Stimulated activated naive CD4-positive, alpha-beta T cell (primary cell): Measurements from ENCODE around the gene FADS3.

Experiments used
- DNase-seq, 6 experiments: peaks; one replicate each; lab custom pipeline; 2025; lab: John Stamatoyannopoulos, UW

FADS3 gene

DNA sequence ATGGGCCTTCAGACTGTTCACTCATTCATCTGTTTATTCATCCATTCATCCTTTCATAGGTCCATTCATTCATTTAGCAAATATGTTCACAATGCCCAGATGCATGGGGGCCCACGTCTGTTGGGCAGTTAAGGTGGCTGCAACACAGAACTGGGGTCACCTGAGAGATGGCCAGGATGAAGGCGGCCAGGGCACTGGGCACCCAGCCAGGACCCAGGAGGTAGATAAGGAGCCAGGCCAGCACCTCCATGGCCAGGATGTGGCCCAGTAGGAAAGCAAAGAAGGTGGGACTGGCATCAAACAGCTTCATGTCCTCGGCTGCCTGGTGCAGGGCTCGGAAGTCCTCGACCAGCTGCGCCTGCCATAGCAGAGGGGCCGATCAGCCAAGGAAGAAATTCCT is 12.2 kb downstream of the FADS3 start:
- no peak for DNase-seq

DNA sequence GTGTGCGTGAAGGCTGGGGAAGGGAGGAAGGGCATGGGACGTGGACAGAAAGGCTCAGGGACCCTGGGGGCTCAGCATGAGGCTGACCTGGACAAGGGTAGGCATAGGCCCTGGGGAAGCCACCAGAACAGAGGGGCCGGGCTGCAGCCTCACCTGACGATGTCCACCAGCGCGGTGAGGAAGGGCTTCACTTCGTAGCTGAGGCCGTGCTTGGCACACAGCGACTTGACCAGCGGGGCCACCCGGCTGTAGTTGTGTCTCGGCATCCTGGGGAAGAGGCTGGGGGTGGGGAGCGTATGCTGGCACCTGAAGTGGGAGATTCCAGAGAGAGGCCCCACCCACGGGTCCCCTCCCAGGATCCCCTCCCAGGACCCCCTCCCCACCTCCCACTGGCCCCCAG is 15.6 kb downstream of the FADS3 start:
- no peak for DNase-seq

DNA sequence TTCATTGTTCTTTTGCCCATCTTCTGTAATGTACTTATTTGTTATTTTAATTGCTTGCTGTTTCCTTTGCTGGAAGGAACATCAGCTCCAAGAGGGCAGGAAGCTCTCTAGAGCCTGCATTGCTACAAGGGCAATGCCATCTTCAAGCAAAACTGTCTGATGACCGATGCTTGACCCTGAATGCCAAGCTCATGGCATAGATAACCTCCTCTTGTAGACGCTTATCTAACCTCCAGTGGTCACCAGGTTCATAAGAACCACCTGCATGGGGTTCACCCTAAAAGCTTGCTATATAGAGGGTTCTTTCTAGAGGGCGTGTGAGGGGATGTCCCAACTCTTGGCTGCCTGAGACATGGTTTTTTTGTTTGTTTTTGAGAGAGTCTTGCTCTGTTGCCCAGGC is 16.5 kb downstream of the FADS3 start:
- DNase-seq = no peak

DNA sequence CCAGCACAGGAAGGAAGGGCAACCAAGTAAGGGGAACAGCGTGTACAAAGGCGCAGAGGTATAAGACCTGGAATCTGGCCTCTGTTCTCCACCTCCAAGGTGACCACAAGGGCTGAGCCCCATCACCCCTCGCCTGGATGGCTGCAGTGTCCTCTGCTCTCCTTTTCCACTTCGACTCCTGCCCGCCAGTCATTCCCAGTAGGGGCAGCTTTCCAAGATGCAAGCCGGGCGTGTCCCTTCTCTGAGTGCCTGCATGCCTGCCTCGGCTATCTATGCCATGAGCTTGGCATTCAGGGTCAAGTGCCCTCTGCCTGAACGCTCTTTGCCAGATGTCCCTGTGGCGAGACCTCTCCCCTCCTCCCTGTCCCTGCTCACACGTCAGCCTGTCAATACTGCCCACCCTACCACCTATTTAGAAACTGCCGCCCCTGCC is 17.0 kb downstream of the FADS3 start:
- DNase-seq = no peak

DNA sequence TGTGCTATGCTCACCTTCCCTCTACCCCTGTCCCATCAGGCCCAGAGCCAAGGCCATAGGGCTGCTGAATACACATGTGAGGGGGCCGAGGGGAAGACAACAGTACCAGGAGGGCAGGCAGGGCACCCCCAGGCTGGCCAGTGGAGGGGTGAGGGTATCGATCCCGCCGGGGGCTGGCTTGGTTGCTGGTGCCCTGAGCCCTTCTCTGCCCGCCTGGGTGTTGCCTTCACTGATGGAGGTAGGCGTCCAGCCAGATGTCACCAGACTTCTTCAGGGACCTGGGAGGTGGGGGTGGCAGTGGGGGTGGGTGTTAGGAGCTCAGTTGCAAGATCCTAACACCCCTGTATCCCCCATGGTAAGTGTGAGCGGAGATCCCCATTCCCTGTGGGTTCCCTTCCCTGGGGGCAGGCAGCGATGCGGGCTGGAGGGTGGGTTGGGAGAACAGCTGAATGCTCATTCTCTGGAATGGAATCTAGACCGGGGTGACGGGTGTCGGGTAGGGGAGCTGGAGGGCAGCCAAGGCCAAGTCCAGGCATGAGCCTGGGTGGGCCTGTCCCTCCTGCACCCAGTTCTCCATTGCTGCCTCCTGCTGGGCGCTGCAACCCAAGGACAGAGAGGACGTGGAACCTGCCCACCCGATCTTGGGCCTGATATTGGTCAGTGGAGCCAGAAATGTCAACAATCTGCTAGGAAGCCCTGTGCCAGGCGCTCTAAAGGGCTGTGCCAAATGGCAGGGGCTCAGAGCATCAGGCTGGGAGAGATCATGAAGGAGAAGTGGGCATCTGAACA is 17.6 kb downstream of the FADS3 start:
- DNase-seq = no peak

DNA sequence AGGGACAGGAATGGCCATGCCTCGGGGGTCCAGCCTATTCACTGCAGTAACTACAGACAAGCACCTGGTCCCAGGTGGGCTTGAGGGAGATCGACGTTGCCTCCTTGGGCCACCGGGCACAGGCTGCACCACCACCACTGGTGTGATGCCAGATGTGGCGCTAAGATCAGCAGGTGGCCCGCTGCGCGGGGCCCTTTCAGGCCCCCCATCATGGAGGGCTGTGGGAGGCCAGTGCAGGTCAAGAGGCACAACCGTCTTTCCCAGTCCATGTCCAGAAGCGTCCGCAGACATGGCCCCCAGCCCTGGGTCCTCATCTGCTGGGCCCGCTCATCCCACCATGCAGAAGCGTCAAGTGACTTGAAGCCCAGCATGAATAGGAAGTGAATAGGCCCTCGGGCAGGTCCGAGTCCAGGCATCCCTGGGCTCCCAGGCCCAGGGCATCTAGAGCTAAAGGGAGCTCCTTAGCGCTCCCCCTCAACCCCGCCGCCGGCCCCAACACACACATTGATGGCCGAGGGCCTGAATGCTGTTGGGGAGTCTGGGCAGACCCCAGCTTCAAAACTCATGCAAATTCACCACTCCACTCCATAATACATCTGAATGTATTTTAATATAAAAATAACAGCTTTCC is 18.3 kb downstream of the FADS3 start:
- no peak for DNase-seq

DNA sequence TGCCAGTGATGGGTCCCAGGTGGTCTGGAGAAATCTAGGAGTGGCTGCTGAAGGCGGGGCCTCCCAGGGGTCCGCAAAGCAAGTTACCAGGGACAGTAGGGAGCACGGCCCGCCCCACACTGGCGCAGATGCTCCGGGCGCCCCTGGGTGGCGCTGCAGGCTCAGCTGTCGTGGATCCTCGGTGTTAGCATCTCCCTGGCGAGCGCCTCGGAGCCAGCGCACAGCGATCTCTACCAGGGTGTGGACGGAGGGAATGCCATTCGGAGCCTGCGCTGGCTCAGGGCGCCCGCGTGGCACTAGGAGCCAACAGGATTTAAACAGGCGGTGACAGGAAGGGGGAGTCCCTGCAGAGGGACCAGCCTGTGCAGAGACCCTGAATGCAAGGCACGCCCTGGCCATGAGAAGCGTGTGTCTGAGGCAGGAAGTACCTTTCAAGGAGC is 20.2 kb downstream of the FADS3 start:
- DNase-seq = peak; percentile 12 to 59 (median 41)

DNA sequence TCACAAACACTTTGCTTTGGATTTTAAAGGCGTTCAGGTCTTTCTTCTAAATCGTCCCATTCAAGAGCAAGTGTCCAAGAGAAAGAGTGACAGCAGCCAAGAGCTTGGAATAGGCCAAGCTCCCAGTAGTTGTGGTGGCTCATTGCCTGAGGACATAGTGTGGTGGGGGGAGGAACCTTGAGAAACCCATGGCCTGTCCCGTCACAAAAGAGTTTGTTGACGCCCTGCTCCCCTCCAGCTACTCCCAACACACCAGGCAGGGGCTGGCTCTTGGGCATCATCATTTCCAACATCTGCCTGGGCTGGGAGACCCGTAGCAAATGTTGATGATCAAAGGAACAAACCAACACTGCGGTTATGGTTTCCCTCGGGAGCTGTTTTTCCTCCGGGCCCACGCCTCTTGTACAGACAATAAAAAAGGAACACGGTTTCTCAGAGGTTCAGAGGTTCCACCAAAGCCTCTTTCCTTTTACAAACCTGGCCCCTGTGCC is 20.8 kb downstream of the FADS3 start:
- no peak for DNase-seq

DNA sequence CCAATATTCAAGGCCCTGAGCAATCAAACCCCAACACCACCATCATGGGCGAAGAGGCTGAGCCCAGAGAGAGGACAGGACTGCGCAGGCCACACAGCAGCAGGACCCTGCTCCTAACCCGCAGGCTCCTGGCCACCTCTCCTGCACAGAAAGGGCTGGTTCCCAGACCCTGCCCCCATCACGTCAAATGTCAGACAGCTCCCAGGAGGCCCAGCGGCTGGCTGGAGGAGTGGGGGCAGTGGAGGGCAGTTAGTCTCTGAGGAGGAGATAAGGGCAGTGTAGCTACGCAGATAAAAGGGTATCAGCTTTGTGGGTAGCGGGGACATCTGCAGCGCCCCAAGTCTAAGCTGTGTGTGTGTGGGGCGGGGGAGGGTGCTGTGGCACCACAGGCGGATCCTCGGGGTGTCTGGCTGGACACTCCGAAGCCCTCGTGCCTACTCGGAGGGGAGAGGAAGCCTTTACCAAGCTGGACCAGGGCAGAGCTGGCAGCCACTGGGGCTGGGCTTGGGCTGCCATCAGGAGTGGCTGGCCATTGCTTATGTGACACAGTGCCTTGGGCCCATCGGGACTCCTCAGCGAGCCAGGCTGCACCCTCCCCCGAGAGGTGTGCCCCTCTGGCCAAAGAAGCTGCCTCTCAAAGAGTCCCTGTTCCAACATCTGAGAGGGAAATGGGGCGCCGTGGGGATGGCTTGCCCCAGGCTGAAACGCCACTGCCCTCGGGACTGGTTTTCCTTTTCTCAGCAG is 21.5 kb downstream of the FADS3 start:
- no peak for DNase-seq

DNA sequence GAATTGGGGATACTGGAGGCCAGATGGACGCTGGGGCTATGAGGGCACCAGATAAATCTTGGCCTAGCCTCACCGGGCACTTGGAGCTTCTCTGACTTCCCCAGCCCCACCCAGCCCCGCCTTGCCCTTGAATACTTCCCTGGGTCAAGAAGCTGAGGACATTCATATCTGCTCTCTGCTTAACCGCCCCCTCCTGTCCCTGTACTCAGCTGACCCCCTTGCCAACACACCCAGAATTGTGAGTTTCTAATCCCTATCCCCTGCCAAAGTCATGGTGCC is 22.0 kb downstream of the FADS3 start:
- DNase-seq = no peak

DNA sequence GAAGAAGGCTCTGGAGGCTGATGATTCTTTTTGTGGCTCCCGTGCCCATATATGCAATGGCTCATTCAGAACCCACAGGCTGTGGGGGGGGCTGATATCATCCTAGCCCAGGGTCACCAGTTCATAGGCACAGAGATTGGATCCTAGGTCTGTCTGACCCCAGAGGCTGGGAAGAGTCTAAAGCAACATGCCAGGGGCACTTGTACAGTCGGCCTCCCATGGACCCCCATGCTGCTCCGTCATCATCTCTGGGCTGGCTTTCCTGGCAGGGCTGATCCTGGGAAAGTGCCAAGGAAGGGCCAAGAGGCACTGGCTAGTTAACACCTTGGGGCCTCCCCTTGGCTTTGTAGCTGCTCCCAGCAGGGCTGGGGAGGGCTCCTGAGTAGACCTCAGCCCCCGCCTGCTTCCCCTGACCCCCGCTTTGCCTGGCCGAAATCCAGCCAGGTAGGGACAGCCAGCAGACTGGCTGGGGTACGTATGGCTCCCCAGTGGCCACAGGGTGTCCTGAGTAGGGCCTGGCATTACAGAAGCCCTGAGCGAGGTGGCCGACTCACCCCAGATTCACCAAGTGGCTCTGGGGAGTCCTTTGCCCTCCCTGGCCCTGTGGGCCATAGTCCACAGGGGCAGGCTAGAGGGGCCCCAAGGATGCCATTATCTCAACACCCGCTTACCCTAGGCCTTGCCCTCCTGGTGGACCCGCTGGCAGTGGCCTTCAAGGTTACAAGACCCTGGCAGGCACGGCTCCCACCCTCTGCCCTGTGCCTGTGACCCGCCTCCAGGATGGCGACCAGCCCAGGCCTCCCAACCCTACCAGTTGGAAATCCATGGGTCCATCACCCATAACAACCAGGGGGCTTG is 22.5 kb downstream of the FADS3 start:
- no peak for DNase-seq

DNA sequence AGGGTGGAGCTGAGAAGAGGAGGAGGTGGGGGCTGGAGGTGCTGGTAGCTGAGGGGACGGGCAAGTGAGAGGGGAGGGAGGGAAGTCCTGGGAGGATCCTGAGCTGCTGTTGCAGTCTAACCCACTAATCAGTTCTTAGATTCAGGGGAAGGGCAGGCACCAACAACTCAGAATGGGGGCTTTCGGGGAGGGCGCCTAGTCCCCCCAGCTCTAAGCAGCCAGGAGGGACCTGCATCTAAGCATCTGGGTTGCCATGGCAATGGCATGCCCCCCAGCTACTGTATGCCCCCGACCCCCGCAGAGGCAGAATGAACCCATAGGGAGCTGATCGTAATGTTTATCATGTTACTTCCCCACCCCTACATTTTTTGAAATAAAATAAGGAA is 24.4 kb downstream of the FADS3 start:
- DNase-seq = no peak

DNA sequence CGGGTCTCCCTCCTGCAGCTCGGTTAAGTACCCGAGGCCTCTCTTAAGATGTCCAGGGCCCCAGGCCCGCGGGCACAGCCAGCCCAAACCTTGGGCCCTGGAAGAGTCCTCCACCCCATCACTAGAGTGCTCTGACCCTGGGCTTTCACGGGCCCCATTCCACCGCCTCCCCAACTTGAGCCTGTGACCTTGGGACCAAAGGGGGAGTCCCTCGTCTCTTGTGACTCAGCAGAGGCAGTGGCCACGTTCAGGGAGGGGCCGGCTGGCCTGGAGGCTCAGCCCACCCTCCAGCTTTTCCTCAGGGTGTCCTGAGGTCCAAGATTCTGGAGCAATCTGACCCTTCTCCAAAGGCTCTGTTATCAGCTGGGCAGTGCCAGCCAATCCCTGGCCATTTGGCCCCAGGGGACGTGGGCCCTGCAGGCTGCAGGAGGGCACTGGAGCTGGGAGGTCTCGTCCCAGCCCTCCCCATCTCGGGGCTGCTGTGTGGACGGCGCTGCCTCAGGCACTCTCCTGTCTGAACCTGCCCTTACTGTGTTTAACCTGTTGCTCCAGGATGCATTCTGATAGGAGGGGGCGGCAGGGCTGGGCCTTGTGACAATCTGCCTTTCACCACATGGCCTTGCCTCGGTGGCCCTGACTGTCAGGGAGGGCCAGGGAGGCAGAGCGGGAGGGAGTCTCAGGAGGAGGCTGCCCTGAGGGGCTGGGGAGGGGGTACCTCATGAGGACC is 25.0 kb downstream of the FADS3 start:
- DNase-seq = no peak

DNA sequence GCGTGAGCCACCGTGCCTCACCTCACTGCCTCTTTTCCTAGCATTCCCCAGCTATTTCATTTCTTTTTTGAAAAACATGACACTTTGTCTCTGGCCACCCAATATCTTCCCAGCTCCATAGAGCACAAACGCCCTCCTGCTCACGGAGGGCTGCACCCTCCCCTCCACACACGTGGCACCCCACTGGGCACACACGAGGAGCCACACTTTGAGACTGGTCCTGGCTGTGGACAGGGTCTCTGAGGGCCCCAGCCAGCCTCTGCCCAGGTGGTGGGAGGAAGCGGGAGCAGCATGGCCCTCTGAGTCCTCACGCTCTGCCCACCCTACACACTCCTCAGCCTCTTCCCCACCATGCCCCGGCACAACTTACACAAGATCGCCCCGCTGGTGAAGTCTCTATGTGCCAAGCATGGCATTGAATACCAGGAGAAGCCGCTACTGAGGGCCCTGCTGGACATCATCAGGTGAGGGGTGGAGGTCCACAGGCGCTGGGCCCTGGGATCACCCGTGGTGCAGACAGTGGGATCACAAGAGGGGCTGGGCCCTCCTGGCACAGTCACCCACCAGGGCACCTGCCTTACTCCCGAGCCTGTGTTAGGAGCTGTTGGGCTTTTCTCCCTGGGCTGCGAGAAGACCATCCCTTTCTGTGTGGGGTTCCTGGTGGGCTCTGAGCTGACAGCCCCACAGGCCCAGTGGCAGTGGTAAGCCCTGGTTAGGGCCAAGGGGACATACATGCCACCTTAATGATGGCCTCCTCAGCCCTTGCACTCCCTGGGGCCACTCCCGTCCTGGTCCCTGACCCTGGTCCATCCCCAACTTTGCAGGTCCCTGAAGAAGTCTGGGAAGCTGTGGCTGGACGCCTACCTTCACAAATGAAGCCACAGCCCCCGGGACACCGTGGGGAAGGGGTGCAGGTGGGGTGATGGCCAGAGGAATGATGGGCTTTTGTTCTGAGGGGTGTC is 26.2 kb downstream of the FADS3 start:
- DNase-seq = no peak

DNA sequence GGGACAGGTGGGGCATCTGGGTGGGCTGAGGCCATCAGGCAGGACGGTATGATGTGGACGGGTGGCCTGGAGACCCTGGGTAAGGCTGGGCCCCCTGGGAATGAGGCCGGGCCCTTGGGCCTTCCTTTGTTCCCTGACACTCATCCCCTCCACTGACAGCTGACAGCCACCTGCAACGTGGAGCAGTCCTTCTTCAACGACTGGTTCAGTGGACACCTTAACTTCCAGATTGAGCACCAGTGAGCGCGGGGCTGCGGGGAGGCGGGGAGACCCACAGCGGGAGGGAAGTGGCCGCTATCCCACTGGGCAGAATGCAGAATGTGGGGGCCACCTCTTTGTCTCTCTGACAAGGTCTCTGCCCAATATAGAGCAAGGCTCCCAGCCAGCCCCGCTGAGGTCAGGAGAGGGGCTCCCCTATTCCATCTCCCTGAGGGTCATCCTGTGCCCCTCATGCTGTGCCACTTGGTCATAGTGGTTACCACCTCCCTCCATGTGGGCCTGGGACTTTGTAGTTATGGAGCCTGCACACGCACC is 27.7 kb downstream of the FADS3 start:
- DNase-seq = no peak

DNA sequence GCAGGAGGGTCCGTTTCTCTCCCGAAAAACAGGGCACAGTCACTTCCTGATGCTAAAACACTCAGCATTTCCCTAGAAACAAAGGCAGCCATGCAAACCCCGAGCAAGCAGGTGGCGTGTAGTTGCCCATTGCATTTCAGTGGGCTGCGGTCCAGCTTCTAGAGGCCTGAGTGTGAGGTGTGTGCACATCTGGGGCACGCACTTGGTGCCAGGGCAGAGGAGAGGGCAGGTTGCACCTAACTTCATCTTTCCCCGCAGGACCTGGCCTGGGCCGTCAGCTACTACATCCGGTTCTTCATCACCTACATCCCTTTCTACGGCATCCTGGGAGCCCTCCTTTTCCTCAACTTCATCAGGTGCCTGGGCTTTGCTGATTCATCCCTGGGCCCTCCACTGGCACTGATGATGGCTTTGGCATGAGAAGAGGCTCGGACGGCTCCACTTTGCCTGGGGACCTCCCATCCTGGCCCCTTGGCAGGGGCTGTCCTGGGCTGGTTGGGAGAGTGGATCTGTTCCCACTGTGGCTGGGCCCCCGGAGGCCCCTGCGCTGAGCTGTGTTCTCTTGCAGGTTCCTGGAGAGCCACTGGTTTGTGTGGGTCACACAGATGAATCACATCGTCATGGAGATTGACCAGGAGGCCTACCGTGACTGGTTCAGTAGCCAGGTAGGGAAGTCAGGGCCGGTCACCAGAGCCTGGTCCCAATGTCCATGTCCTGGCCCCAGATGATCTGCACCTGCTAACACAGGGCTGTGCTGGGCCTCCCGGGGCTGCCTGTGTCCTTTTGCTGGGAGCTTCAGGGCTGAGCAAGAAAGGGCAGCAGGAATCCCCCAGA is 28.4 kb downstream of the FADS3 start:
- no peak for DNase-seq

DNA sequence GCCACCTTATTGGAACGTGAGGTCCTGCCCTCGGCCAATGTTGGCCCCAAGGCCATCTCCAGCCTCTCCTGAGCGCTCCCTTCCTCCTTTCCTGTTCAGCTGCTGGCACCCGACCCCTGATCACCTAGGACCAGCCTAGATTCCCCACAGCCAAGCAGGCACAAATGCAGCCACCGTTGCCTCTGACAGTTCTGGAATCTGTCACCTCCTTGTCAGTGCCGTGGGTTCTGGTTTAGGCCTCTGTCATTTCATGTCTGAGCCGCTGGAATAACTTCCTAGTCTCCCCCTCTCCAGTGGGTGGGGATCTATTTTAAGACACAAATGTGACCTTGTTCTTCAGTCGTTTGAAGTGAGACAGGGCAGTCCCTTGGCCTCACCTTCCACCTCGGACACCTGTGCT is 29.7 kb downstream of the FADS3 start:
- DNase-seq = no peak

DNA sequence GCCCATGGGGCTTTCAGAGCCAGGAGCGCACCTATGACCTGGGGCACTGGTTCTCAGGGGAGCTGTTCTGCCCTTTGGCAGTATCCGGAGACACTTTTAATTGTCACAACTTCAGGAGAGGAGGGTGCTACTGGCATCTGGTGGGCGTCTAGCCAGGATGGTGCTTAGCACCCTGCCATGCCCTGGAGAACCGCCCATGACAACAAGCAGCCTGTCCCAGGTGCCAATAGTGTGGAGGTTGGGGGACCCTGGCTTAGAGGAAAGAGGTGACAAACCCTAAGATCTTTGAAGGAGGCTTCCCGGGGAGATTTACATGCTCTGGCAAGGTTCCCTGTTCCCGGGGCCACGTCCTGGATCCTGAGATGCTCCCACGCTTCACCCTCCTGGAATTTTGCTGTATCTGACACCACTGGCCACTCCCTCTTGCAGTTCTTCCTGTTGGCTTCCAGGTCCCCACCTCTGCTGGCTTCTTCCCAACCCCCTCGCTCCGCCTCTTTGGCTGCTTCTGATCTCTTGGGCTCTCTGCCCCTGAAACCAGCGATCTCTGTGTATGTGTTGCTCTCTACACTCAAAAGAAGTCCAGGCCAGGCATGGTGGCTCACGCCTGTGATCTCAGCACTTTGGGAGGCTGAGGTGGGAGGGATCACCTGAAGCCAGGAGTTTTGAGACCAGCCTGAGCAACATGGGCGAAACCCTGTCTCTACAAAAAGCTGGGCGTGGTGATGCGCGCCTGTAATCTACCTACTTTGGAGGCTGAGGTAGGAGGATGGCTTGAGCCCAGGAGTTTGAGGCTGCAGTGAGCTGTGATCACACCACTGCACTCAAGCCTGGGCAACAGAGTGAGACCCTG is 31.1 kb downstream of the FADS3 start:
- no peak for DNase-seq
